ENCODE results near the gene PRM1.
"Not testable (repeated sequence)": the region's sequence is repeated elsewhere in the genome, so short reads cannot be mapped to it uniquely, and the experiment has no call there.

DNA sequence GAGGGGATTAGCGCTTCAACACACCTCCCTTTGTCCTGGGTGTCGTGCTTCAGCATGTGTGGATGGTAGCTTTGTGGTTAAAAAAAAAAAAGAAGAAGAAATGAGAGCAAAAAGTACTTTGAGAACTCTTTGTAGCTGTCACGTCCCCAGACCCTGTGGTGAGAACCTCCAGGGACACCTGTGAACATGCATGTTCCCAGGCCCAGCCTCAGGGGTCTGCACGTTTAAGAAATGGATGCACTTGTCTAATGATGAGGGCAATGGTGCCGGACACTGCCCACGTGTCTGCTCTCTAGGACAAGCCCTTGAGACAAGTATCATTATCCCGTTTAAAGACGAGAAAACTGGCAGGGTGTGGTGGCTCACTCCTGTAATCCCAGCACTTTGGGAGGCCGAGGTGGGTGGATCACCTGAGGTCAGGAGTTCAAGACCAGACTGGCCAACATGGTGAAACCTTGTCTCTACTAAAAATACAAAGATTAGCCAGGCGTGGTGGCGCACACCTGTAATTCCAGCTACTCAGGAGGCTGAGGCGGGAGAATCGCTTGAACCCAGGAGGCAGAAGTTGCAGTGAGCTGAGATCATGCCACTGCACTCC is 17.9 kb upstream of the PRM1 start:
- TF ChIP-seq NR1H2 (CRISPR knock-in tag; IDR thresholded peaks at IDR 0.05; ENCODE audit: borderline replicate concordance, low read depth); ZNF777 (CRISPR knock-in tag; IDR thresholded peaks at IDR 0.05); ZNF619 (CRISPR knock-in tag; IDR thresholded peaks at IDR 0.05); ZNF24 (IDR thresholded peaks at IDR 0.05); POLR2AphosphoS5 (IDR thresholded peaks at IDR 0.05; ENCODE audit: low read depth, low read length); NFYC (CRISPR knock-in tag; IDR thresholded peaks at IDR 0.05): not testable (repeated sequence)
- TF ChIP-seq, protein P1, sequence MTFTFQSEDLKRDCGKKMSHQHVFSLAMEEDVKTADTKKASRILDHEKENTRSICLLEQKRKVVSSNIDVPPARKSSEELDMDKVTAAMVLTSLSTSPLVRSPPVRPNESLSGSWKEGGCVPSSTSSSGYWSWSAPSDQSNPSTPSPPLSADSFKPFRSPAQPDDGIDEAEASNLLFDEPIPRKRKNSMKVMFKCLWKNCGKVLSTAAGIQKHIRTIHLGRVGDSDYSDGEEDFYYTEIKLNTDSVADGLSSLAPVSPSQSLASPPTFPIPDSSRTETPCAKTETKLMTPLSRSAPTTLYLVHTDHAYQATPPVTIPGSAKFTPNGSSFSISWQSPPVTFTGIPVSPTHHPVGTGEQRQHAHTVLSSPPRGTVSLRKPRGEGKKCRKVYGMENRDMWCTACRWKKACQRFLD (CRISPR knock-in tag; IDR thresholded peaks at IDR 0.05; ENCODE audit: borderline replicate concordance), result not testable (repeated sequence)
- TF ChIP-seq, protein P2, sequence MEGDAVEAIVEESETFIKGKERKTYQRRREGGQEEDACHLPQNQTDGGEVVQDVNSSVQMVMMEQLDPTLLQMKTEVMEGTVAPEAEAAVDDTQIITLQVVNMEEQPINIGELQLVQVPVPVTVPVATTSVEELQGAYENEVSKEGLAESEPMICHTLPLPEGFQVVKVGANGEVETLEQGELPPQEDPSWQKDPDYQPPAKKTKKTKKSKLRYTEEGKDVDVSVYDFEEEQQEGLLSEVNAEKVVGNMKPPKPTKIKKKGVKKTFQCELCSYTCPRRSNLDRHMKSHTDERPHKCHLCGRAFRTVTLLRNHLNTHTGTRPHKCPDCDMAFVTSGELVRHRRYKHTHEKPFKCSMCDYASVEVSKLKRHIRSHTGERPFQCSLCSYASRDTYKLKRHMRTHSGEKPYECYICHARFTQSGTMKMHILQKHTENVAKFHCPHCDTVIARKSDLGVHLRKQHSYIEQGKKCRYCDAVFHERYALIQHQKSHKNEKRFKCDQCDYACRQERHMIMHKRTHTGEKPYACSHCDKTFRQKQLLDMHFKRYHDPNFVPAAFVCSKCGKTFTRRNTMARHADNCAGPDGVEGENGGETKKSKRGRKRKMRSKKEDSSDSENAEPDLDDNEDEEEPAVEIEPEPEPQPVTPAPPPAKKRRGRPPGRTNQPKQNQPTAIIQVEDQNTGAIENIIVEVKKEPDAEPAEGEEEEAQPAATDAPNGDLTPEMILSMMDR (CRISPR knock-in tag; IDR thresholded peaks at IDR 0.05), result not testable (repeated sequence)
